ENCODE data around the gene BNIP2. TPM values are rescaled to one million over a fixed set of nuclear protein-coding genes. Genes with fewer than 3 reads are reported as not detected.

BNIP2 gene
- total RNA-seq, 1 donor from 2014 or later, result 60.1 TPM

- no peak for DNase-seq (ENCODE audit: low spot score in 2 of 2)
- Histone ChIP-seq H3K36me3 (no peaks in the 10 kb centered on the region), H3K4me3 (no peak overlapping the region), H3K27me3 (no peaks in the 10 kb centered on the region), H3K4me1 (no peaks in the 10 kb centered on the region), H3K9me3 (no peaks in the 10 kb centered on the region), H3K27ac (no peak overlapping the region)
- intact Hi-C loops (cut with DNase I), result no loop called here
- no peak for TF ChIP-seq CTCF (IDR thresholded peaks at IDR 0.05)
Observed at GRCh38 chr15:59722476-59722875, 33.4 kb upstream of the BNIP2 start.

DNA sequence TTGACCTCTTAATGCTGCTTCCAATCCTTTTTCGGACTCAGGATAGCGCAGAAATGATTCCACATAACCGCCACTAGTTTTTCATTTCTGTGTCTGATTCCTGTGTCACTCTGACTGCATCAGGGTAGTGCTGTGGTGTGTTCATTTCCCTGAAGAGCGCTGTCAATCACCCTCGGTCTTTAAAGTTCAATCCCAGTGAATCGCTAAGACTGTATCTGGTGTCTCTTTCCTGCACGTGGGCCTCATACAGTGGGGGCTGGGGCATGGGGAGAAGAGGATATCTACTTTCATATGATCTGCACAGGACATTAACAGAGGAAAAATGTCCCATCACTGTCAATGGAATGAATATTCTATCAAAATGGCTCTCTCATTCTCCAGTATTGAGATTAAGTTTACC lies 32.9 kb upstream of the BNIP2 start:
- H3K36me3 ChIP-seq, result no peaks in the 10 kb centered on the region
- H3K27me3 ChIP-seq, result no peaks in the 10 kb centered on the region
- no peaks in the 10 kb centered on the region for H3K4me1 ChIP-seq
- H3K4me3 ChIP-seq, result no peak overlapping the region
- DNase-seq (ENCODE audit: low spot score in 2 of 2), result no peak
- no peak for TF ChIP-seq CTCF (IDR thresholded peaks at IDR 0.05)
- intact Hi-C loops (cut with DNase I), result no loop called here
- H3K27ac ChIP-seq, result no peak overlapping the region
- no peaks in the 10 kb centered on the region for H3K9me3 ChIP-seq

- no peak for DNase-seq (ENCODE audit: low spot score in 2 of 2)
- H3K36me3 ChIP-seq, result no peaks in the 10 kb centered on the region
- no peak overlapping the region for H3K27ac ChIP-seq
- TF ChIP-seq CTCF (IDR thresholded peaks at IDR 0.05), result no peak
- H3K27me3 ChIP-seq, result no peaks in the 10 kb centered on the region
- H3K4me3 ChIP-seq, result no peak overlapping the region
- H3K4me1 ChIP-seq, result no peaks in the 10 kb centered on the region
- no peaks in the 10 kb centered on the region for H3K9me3 ChIP-seq
- intact Hi-C loops (cut with DNase I), result no loop called here
Observed at GRCh38 chr15:59721411-59721810, 32.3 kb upstream of the BNIP2 start.

DNA sequence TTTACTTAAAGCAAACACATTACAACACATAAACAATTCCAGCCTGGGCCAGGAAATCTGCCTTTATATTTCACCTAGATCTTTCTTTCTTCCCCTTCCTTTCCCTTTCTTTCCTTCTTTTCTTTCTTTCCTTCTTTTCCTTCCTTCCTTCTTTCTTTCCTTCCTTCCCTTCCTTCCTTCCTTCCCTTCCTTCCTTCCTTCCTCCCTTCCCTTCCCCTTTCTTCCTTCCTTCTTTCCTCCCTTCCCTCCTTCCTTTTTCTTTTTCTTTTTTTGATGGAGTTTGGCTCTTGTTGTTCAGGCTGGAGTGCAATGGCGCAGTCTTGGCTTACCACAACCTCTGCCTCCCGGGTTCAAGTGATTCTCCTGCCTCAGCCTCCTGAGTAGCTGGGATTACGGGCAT lies 24.1 kb upstream of the BNIP2 start:
- intact Hi-C loops (cut with DNase I), result no loop called here
- no peak for DNase-seq (ENCODE audit: low spot score in 2 of 2)
- H3K27ac ChIP-seq, result no peak overlapping the region
- no peaks in the 10 kb centered on the region for H3K4me1 ChIP-seq
- H3K36me3 ChIP-seq, result no peaks in the 10 kb centered on the region
- TF ChIP-seq CTCF (IDR thresholded peaks at IDR 0.05), result no peak
- no peaks in the 10 kb centered on the region for H3K9me3 ChIP-seq
- no peak overlapping the region for H3K4me3 ChIP-seq
- H3K27me3 ChIP-seq, result no peaks in the 10 kb centered on the region

DNA sequence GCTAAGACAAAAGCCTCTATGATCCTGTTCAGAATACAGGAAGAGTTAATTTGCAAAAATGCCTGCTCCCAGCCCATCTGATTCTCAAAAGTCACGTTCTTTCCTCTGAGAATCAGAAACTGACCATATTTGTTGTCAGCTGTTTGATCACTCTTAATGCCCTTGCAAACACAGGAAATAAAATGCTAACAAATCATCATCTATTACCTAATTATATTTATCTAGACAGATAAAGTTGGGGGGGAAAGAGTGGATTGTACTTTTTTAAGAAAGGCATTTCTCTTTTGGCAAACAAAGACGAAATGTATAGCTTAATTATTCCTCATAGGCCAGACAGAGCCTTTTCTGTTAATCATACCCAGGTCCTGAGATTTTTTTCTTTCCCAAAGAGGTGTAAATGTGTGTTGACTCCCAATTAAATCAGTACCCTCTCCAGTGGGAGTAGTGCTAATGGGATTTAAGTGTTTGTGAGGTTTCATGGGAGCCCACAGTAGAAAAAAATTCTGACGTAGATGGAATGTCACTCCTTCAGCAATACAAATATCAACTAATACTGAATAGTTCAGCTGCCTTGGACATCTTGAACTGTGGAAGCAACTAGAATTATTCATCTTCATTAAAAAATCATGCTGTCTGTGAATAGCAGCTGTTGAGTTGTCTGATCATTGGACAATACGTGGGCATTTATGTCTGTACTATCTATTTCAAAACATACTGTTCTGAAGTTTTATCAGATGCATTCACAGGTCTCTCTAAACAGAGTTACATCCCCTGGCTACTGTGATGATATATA lies 22.5 kb upstream of the BNIP2 start:
- Histone ChIP-seq H3K4me3 (no peak overlapping the region), H3K27me3 (no peaks in the 10 kb centered on the region), H3K9me3 (no peaks in the 10 kb centered on the region), H3K4me1 (no peaks in the 10 kb centered on the region), H3K36me3 (no peaks in the 10 kb centered on the region), H3K27ac (no peak overlapping the region)
- intact Hi-C loops (cut with DNase I), result no loop called here
- no peak for DNase-seq (ENCODE audit: low spot score in 2 of 2)
- no peak for TF ChIP-seq CTCF (IDR thresholded peaks at IDR 0.05)

Data from ascending aorta (tissue), 2 donors.